ENCODE measurements around the gene DMBT1.

DNA sequence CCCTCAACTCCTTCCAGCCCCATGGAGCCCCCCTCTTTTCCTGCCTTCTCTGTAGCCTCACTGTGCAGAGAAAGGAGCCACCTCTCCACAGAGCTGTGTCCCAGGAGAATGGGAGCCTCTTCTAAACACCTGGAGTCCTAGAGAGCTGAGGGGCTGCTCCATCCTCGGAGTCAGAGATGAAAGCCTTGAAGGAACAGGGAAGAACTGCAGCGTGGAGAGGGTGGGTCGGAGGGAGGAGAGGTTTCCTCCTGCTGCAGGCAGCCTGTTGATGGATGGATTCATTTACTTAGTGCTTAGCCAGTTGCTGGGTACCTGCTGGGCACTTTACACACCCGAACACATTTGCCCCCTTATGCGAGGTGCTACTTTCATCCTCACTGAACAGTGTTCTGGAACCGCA lies 100.1 kb downstream of the DMBT1 start:
- TF ChIP-seq GABPA (IDR thresholded peaks at IDR 0.05; ENCODE audit: low read depth) (no peak), POLR2A (IDR thresholded peaks at IDR 0.05; ENCODE audit: low read depth, low read length) (no peak), POLR2AphosphoS5 (IDR thresholded peaks at IDR 0.05; ENCODE audit: low read length) (no peak), CHD1 (IDR thresholded peaks at IDR 0.05; ENCODE audit: low read depth, low read length) (no peak), CREB1 (IDR thresholded peaks at IDR 0.05; ENCODE audit: low read depth) (no peak), BHLHE40 (IDR thresholded peaks at IDR 0.05; ENCODE audit: borderline replicate concordance in 1 of 2, low read depth in 2 of 2, low read length in 1 of 2) (no peak), JUNB (IDR thresholded peaks at IDR 0.05) (no peak), EP300 (IDR thresholded peaks at IDR 0.05; ENCODE audit: borderline replicate concordance in 1 of 2, control insufficient read depth in 1 of 2, low read depth in 2 of 2, low read length in 2 of 2) (no peak), ZNF274 (IDR thresholded peaks at IDR 0.05; ENCODE audit: insufficient read depth, insufficient read length) (no peak), TCF12 (IDR thresholded peaks at IDR 0.05; ENCODE audit: low read depth, low read length) (no peak)
- TF ChIP-seq, protein P1, sequence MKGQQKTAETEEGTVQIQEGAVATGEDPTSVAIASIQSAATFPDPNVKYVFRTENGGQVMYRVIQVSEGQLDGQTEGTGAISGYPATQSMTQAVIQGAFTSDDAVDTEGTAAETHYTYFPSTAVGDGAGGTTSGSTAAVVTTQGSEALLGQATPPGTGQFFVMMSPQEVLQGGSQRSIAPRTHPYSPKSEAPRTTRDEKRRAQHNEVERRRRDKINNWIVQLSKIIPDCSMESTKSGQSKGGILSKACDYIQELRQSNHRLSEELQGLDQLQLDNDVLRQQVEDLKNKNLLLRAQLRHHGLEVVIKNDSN (IDR thresholded peaks at IDR 0.05; ENCODE audit: borderline replicate concordance, extremely low read length, insufficient read depth, low read depth, low read length), result no peak
- TF ChIP-seq, protein P2, sequence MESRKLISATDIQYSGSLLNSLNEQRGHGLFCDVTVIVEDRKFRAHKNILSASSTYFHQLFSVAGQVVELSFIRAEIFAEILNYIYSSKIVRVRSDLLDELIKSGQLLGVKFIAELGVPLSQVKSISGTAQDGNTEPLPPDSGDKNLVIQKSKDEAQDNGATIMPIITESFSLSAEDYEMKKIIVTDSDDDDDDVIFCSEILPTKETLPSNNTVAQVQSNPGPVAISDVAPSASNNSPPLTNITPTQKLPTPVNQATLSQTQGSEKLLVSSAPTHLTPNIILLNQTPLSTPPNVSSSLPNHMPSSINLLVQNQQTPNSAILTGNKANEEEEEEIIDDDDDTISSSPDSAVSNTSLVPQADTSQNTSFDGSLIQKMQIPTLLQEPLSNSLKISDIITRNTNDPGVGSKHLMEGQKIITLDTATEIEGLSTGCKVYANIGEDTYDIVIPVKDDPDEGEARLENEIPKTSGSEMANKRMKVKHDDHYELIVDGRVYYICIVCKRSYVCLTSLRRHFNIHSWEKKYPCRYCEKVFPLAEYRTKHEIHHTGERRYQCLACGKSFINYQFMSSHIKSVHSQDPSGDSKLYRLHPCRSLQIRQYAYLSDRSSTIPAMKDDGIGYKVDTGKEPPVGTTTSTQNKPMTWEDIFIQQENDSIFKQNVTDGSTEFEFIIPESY (IDR thresholded peaks at IDR 0.05), result no peak
- TF ChIP-seq, protein P3, sequence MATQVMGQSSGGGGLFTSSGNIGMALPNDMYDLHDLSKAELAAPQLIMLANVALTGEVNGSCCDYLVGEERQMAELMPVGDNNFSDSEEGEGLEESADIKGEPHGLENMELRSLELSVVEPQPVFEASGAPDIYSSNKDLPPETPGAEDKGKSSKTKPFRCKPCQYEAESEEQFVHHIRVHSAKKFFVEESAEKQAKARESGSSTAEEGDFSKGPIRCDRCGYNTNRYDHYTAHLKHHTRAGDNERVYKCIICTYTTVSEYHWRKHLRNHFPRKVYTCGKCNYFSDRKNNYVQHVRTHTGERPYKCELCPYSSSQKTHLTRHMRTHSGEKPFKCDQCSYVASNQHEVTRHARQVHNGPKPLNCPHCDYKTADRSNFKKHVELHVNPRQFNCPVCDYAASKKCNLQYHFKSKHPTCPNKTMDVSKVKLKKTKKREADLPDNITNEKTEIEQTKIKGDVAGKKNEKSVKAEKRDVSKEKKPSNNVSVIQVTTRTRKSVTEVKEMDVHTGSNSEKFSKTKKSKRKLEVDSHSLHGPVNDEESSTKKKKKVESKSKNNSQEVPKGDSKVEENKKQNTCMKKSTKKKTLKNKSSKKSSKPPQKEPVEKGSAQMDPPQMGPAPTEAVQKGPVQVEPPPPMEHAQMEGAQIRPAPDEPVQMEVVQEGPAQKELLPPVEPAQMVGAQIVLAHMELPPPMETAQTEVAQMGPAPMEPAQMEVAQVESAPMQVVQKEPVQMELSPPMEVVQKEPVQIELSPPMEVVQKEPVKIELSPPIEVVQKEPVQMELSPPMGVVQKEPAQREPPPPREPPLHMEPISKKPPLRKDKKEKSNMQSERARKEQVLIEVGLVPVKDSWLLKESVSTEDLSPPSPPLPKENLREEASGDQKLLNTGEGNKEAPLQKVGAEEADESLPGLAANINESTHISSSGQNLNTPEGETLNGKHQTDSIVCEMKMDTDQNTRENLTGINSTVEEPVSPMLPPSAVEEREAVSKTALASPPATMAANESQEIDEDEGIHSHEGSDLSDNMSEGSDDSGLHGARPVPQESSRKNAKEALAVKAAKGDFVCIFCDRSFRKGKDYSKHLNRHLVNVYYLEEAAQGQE (IDR thresholded peaks at IDR 0.05; ENCODE audit: low read depth, low read length), result no peak
- TF ChIP-seq, protein P4, sequence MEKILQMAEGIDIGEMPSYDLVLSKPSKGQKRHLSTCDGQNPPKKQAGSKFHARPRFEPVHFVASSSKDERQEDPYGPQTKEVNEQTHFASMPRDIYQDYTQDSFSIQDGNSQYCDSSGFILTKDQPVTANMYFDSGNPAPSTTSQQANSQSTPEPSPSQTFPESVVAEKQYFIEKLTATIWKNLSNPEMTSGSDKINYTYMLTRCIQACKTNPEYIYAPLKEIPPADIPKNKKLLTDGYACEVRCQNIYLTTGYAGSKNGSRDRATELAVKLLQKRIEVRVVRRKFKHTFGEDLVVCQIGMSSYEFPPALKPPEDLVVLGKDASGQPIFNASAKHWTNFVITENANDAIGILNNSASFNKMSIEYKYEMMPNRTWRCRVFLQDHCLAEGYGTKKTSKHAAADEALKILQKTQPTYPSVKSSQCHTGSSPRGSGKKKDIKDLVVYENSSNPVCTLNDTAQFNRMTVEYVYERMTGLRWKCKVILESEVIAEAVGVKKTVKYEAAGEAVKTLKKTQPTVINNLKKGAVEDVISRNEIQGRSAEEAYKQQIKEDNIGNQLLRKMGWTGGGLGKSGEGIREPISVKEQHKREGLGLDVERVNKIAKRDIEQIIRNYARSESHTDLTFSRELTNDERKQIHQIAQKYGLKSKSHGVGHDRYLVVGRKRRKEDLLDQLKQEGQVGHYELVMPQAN (conservative IDR thresholded peaks at IDR 0.05), result no peak

Data from GM12878 (cell line).